Ascending aorta (tissue), 2 donors: ENCODE measurements around the gene ST6GALNAC4. TPM values are rescaled to one million over a fixed set of nuclear protein-coding genes. Genes with fewer than 3 reads are reported as not detected.
A peak's percentile ranks its signal among the peaks of the same experiment; 100 is the strongest.

ENCODE experiments used
- DNase-seq, 2 donors: peaks; one replicate each; pipeline ENCODE4 v3.0.0-alpha.2; 2019; ENCODE audit warnings: low spot score in 2 of 2
- H3K27ac ChIP-seq, 2 donors: fragments of 200-600 bp; sonication (generic); one replicate each; pipeline ENCODE4 v1.5.1; 2016 to 2017; ENCODE audit warnings: mild to moderate bottlenecking in 1 of 2
- H3K27me3 ChIP-seq: fragments of 200-600 bp; sonication (generic); one replicate; pipeline ENCODE4 v1.5.1; 2017
- H3K36me3 ChIP-seq, 2 donors: fragments of 200-600 bp; sonication (generic); one replicate each; pipeline ENCODE4 v1.5.1; 2016
- H3K4me1 ChIP-seq, 2 donors: fragments of 200-600 bp; sonication (generic); one replicate each; pipeline ENCODE4 v1.5.1; 2016 to 2017; ENCODE audit warnings: mild to moderate bottlenecking in 1 of 2
- H3K4me3 ChIP-seq, 2 donors: fragments of 200-600 bp; sonication (generic); one replicate each; pipeline ENCODE4 v1.5.1; 2016 to 2017; ENCODE audit warnings: mild to moderate bottlenecking in 1 of 2
- H3K9me3 ChIP-seq, 2 donors: fragments of 200-600 bp; sonication (generic); one replicate each; pipeline ENCODE4 v1.5.1; 2016
- intact Hi-C: fragments of 100-400 bp; cut with DNase I; formaldehyde crosslinking; loops from one replicate; pipeline ENCODE4 v1.15.1; 2023
- total RNA-seq: library from RNA; depleted of rRNA; stranded (reverse); fragments of >200 nt; gene quantifications from one replicate; pipeline ENCODE4 v1.1.0, GENCODE V29; 2016
- TF ChIP-seq, protein P1 (sequence below), 3 experiments: fragments of 200-600 bp in 2 of 3; fragments of 450-650 bp in 1 of 3; sonication (generic) in 2 of 3; IDR thresholded peaks; one replicate each; pipeline ENCODE4 v1.5.1; 2016 to 2019; ENCODE audit warnings: antibody characterized with exemption in 3 of 3, mild to moderate bottlenecking in 1 of 3, moderate library complexity in 1 of 3

The ST6GALNAC4 gene
- total RNA-seq, 1 donor from 2014 or later = 134 TPM

DNA sequence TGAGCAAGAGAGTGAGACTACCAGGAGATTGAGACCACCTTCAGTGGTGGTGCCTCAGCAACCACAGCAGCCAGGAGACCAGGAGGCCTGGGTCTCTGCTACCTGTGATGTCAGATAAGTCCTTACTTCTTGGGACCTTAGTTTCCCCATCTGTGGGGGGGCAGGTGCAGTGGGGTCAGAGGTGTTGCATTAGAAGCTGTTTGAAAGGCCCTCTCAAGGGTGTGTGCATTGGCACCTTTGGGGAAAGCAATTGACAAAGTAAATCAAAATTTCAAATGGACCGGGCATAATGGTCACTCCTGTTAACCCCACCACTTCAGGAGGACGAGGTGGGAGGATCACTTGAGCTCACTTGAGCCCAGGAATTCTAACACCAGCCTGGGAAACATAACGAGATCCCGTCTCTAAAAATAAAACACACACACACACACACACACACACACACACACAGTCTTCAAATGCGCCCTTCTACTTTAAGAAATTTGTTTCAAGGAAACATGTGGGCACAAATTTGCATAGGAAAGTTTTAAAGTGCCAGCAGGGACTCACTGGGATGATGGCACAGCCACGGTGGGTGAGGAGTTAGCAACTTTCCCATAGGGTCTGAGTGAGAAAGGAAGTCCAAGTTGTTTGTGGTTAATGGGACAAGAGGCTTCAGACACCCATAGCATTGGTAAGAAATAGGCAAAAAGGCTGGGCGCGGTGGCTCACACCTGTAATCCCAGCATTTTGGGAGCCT lies 38.0 kb downstream of the ST6GALNAC4 start:
- no peak overlapping the region for H3K4me3 ChIP-seq
- no peaks in the 10 kb centered on the region for H3K9me3 ChIP-seq
- peaks cover 16 to 38% of the 10 kb centered on the region in 2 donors for H3K4me1 ChIP-seq
- intact Hi-C loops = no loop called here
- DNase-seq = no peak
- peak overlapping the region in 1 of 2 donors; percentile 76 for H3K27ac ChIP-seq
- no peaks in the 10 kb centered on the region for H3K27me3 ChIP-seq
- TF ChIP-seq, protein P1, sequence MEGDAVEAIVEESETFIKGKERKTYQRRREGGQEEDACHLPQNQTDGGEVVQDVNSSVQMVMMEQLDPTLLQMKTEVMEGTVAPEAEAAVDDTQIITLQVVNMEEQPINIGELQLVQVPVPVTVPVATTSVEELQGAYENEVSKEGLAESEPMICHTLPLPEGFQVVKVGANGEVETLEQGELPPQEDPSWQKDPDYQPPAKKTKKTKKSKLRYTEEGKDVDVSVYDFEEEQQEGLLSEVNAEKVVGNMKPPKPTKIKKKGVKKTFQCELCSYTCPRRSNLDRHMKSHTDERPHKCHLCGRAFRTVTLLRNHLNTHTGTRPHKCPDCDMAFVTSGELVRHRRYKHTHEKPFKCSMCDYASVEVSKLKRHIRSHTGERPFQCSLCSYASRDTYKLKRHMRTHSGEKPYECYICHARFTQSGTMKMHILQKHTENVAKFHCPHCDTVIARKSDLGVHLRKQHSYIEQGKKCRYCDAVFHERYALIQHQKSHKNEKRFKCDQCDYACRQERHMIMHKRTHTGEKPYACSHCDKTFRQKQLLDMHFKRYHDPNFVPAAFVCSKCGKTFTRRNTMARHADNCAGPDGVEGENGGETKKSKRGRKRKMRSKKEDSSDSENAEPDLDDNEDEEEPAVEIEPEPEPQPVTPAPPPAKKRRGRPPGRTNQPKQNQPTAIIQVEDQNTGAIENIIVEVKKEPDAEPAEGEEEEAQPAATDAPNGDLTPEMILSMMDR (IDR thresholded peaks at IDR 0.05) = no peak
- H3K36me3 ChIP-seq = peaks cover 0 to 4% of the 10 kb centered on the region in 2 donors

GRCh38 chr9:127878001-127878651 lies 38.7 kb downstream of the ST6GALNAC4 start:
- H3K27me3 ChIP-seq = no peaks in the 10 kb centered on the region
- H3K4me3 ChIP-seq = peak overlapping the region; percentile 65 to 67
- H3K4me1 ChIP-seq = peaks cover 22 to 44% of the 10 kb centered on the region in 2 donors
- no peak for DNase-seq
- TF ChIP-seq, protein P1 (IDR thresholded peaks at IDR 0.05) = no peak
- H3K36me3 ChIP-seq = peaks cover 0 to 4% of the 10 kb centered on the region in 2 donors
- intact Hi-C loops = no loop called here
- H3K9me3 ChIP-seq = no peaks in the 10 kb centered on the region
- peak overlapping the region; percentile 76 to 80 for H3K27ac ChIP-seq

DNA sequence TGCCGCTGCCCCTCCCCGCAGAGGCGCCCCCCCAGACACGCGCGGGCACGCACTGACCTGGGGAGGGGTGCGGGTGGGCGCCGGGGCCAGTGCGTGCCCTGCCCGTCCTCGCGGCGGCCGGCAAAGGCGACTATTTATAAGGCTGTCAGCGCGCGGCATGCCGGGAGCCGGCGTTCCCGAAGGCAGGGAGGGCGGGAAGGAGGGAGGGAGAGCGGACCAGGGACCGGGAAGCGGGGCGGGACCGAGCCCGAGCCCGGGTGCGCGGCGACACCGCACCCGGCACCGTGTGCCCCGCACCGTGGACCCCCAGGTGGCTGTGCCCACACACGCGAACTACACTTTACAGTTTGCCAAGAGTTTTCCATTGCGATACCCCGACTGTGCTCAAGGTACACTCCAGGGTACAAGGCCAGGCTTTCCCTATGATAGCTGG lies 39.3 kb downstream of the ST6GALNAC4 start, which contains the start of gene AK1:
Gene AK1 (minus strand): TSS at position 110 of the 433 bp plus-strand sequence. CDS start 3,058 bp downstream, outside the sequence.
- Histone ChIP-seq H3K4me3 (peak within 1 kb of the TSS; percentile 65 to 67), H3K9me3 (no peaks in the 10 kb centered on the region), H3K4me1 (peaks cover 24 to 44% of the 10 kb centered on the region in 2 donors), H3K27ac (peak within 1 kb of the TSS; percentile 76 to 80), H3K27me3 (no peaks in the 10 kb centered on the region), H3K36me3 (peaks cover 1 to 3% of the 10 kb centered on the region in 2 donors)
- TF ChIP-seq, protein P1 (IDR thresholded peaks at IDR 0.05) = no peak
- intact Hi-C loops = loop anchor here (2.0 kb wide), 2 partner anchors 19 to 41 kb away; no protein-coding TSS in a partner anchor
- DNase-seq = peak in 1 of 2 donors; percentile 89

- Histone ChIP-seq H3K4me1 (peaks cover 24 to 44% of the 10 kb centered on the region in 2 donors), H3K27ac (peak overlapping the region; percentile 76 to 80), H3K27me3 (no peaks in the 10 kb centered on the region), H3K9me3 (no peaks in the 10 kb centered on the region), H3K4me3 (peak overlapping the region; percentile 65 to 67), H3K36me3 (peaks cover 3 to 8% of the 10 kb centered on the region in 2 donors)
- DNase-seq = no peak
- intact Hi-C loops = loop anchor here (2.0 kb wide), 2 partner anchors 20 to 42 kb away; no protein-coding TSS in a partner anchor
- TF ChIP-seq, protein P1 (IDR thresholded peaks at IDR 0.05) = no peak
These were observed 39.9 kb downstream of the ST6GALNAC4 start for GRCh38 chr9:127876764-127877562.
